Spleen (tissue), 11 donors: ENCODE results near the gene LDLRAD4. TPM values are rescaled to one million over a fixed set of nuclear protein-coding genes. Genes with fewer than 3 reads are reported as not detected.

Source experiments
- DNase-seq: peaks from one replicate; pipeline ENCODE4 v3.0.0-alpha.2; 2020
- H3K27ac ChIP-seq, 8 donors: fragments of 200-600 bp; sonication (generic) in 7 of 8; 1 replicate in 4 of 8; 2 replicates in 4 of 8; pipeline versions ENCODE4 v1.5.0 to v1.8.0; 2016 to 2021; ENCODE audit warnings: inconsistent platforms in 4 of 8, mild to moderate bottlenecking in 4 of 8, moderate library complexity in 1 of 8
- H3K27me3 ChIP-seq, 7 donors: fragments of 200-600 bp; sonication (generic) in 6 of 7; replicated peaks in 1 of 7; 1 replicate in 4 of 7; 2 replicates in 3 of 7; pipeline versions ENCODE4 v1.5.0 to v1.8.0; 2016 to 2021; ENCODE audit warnings: inconsistent platforms in 3 of 7, mild to moderate bottlenecking in 1 of 7
- H3K36me3 ChIP-seq, 6 donors: fragments of 200-600 bp; sonication (generic) in 5 of 6; 1 replicate in 4 of 6; 2 replicates in 2 of 6; pipeline versions ENCODE4 v1.5.0 to v1.8.0; 2016 to 2021; ENCODE audit warnings: inconsistent platforms in 2 of 6
- H3K4me1 ChIP-seq, 6 donors: fragments of 200-600 bp; sonication (generic) in 5 of 6; 1 replicate in 3 of 6; 2 replicates in 3 of 6; pipeline versions ENCODE4 v1.5.0 to v1.8.0; 2016 to 2021; ENCODE audit warnings: inconsistent platforms in 3 of 6
- H3K4me3 ChIP-seq, 8 donors: fragments of 200-600 bp; sonication (generic) in 7 of 8; 1 replicate in 4 of 8; 2 replicates in 4 of 8; pipeline versions ENCODE4 v1.5.0 to v1.8.0; 2016 to 2021; ENCODE audit warnings: inconsistent platforms in 4 of 8, mild to moderate bottlenecking in 4 of 8, moderate library complexity in 2 of 8
- H3K9me3 ChIP-seq, 8 donors: fragments of 200-600 bp; sonication (generic) in 7 of 8; 1 replicate in 4 of 8; 2 replicates in 4 of 8; pipeline versions ENCODE4 v1.5.0 to v1.8.0; 2016 to 2021; ENCODE audit warnings: inconsistent platforms in 4 of 8
- POLR2A ChIP-seq, 3 donors: fragments of 450-650 bp; IDR thresholded peaks; one replicate each; pipeline ENCODE4 v1.5.1; 2017; ENCODE audit warnings: antibody characterized with exemption in 3 of 3, mild to moderate bottlenecking in 1 of 3
- POLR2AphosphoS5 ChIP-seq, 3 donors: sonication (generic); formaldehyde crosslinking; IDR thresholded peaks; one replicate each; pipeline ENCODE4 v1.5.1; 2017; ENCODE audit warnings: antibody characterized with exemption in 3 of 3
- WGBS, 5 donors: extraction: QIAGEN DNeasy Blood & Tissue Kit in 3 of 5; methylation state at CpG; one replicate each; pipeline versions ENCODE4 v1.1.5 to v1.1.7; 2013 to 2018; 5-methylcytosine and 5-hydroxymethylcytosine counted together
- intact Hi-C: fragments of 100-400 bp; cut with DNase I; formaldehyde crosslinking; loops from one replicate; pipeline ENCODE4 v1.15.0; 2023; ENCODE audit warnings: low total_unique reads
- polyA plus RNA-seq, 3 donors: library from polyadenylated mRNA; stranded (reverse); fragments of 200-250 nt; gene quantifications; one replicate each; pipeline ENCODE4 v1.2.1, GENCODE V29; 2013
- total RNA-seq, 7 donors: library from RNA; depleted of rRNA in 3 of 7; stranded (reverse); fragments of >200 nt in 3 of 7; fragmentation: NEBNext Ultra II Directional in 4 of 7; extraction: Animal tissue kit (Norgen Biotek cat#: 25700) in 4 of 7; gene quantifications; one replicate each; pipeline versions ENCODE4 v1.1.0 to v1.2.1, GENCODE V29; 2016 to 2021
- TF ChIP-seq, protein P1 (sequence below), 11 experiments: fragments of 200-600 bp in 7 of 11; fragments of 450-650 bp in 4 of 11; sonication (generic) in 4 of 11; IDR thresholded peaks in 8 of 11; conservative IDR thresholded peaks in 3 of 11; 1 replicate in 7 of 11; 2 replicates in 4 of 11; pipeline versions ENCODE4 v1.4.0 to v1.8.0; 2016 to 2021; ENCODE audit warnings: antibody characterized with exemption in 11 of 11, inconsistent platforms in 4 of 11, mild to moderate bottlenecking in 1 of 11
- donor health status: healthy with polysubstance abuse.
- donor health status: DM: no; HTN: no; CAD: no; lungs with moderate emphysema.
- donor health status: DM: no; HTN: no; CAD: no.
- donor health status: Bipolar disorder and iron deficiency.
- donor health status: healthy.
- donor health status: DM: no; HTN: no; CAD: no.
- donor health status: DM: yes; HTN: yes; CAD: no.

Gene LDLRAD4
- total and polyA plus RNA-seq, 10 donors: 4.5 to 80.8 (median 46.4) TPM

DNA sequence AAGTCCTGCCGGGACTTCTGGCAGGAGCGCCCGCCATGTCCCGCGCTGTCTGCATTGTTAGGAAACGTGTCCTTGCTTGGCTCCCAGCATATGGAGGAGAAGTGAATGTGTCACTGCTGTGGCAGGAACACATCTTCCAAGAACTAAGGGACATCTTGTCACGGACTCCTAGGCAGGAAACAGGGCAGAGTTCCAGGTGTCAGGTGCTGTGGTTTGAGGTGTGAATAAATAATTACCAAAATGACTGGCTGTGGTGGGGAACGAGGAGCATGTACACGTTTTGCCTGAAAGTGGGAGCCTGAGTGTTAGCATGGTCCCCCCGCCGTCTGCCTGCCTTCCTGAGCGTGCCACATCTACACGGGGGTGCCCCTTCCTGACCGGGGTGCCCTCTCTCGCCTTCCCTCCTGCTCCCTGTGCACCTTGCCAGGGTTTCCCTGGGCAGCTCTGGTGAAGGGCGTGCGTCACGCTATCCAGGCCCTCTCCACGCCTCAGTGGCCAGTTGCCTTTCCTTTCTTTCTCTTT, 237.5 kb downstream of the LDLRAD4 start:
- peak in 1 of 3 donors; percentile 14 for TF ChIP-seq POLR2AphosphoS5 (IDR thresholded peaks at IDR 0.05)
- TF ChIP-seq, protein P1, sequence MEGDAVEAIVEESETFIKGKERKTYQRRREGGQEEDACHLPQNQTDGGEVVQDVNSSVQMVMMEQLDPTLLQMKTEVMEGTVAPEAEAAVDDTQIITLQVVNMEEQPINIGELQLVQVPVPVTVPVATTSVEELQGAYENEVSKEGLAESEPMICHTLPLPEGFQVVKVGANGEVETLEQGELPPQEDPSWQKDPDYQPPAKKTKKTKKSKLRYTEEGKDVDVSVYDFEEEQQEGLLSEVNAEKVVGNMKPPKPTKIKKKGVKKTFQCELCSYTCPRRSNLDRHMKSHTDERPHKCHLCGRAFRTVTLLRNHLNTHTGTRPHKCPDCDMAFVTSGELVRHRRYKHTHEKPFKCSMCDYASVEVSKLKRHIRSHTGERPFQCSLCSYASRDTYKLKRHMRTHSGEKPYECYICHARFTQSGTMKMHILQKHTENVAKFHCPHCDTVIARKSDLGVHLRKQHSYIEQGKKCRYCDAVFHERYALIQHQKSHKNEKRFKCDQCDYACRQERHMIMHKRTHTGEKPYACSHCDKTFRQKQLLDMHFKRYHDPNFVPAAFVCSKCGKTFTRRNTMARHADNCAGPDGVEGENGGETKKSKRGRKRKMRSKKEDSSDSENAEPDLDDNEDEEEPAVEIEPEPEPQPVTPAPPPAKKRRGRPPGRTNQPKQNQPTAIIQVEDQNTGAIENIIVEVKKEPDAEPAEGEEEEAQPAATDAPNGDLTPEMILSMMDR (IDR thresholded peaks at IDR 0.05 in 8 of 11, conservative IDR thresholded peaks at IDR 0.05 in 3 of 11): no peak
- Histone ChIP-seq H3K36me3 (no peaks in the 10 kb centered on the region), H3K4me1 (peaks cover 3 to 43% (median 28%) of the 10 kb centered on the region in 6 donors), H3K27me3 (peaks cover 0 to 4% (median 0%) of the 10 kb centered on the region in 7 donors), H3K27ac (no peak overlapping the region), H3K9me3 (peaks cover 0 to 3% (median 0%) of the 10 kb centered on the region in 8 donors), H3K4me3 (no peak overlapping the region)
- WGBS, 5 donors: 58 to 66% (median 59%) methylated on average over 19 of the region's 19 CpGs
- intact Hi-C loops: no loop called here
- DNase-seq: no peak

DNA sequence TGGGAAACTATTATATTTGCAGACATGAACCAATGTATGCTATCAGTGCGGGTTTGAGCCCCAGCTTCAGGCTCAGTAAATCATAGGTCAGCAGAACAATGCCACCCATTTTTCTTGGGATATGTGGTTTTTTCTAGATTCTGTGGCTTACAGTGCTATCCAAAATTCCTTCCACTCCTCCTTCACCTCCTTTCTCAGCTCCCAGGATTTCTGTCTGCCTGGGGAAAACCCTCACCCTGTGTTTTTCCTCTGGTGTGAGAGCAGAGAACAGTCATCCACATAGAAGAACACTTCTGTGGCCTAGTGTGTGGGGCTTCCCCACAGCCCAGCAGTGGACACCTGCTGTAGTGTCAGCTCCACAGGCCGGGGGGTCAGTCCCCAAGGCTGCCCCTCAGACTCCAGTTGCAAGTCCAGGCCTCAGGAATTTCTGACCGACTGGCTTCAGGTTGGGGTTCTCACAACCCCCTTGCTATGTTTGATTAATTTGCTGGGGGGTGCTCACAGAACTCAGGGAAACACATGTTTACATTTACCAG, 238.2 kb downstream of the LDLRAD4 start:
- no peak for DNase-seq
- intact Hi-C loops: no loop called here
- peaks cover 0 to 35% (median 20%) of the 10 kb centered on the region in 6 donors for H3K4me1 ChIP-seq

DNA sequence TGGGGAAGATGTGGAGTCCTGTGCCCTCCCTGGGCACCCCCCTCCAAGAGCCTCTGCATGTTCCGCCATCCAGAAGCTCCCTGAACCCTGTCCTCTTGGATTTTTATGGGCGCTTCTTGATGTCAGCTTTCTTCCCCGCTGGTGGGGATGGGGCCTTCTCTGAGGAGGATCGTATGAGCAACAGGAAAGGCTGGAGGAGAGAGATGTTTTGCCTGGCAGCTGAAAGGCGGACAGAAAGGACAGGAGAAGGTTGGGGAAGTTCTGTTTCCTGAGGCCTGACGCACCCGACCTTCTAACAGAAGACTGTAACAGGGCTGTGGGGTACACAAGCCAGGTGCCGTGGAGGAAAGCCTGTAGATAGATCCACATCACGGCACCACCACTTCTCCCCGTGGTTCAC, 238.8 kb downstream of the LDLRAD4 start:
- Histone ChIP-seq H3K9me3 (peaks cover 0 to 3% (median 0%) of the 10 kb centered on the region in 8 donors), H3K27ac (no peak overlapping the region), H3K4me1 (peaks cover 0 to 30% (median 15%) of the 10 kb centered on the region in 6 donors), H3K36me3 (no peaks in the 10 kb centered on the region), H3K27me3 (peaks cover 0 to 4% (median 0%) of the 10 kb centered on the region in 7 donors), H3K4me3 (no peak overlapping the region)
- intact Hi-C loops: no loop called here
- WGBS, 5 donors: 42 to 63% (median 61%) methylated on average over 8 to 10 of the region's 10 CpGs
- TF ChIP-seq POLR2AphosphoS5 (IDR thresholded peaks at IDR 0.05): no peak
- TF ChIP-seq POLR2A (IDR thresholded peaks at IDR 0.05): no peak
- TF ChIP-seq, protein P1 (IDR thresholded peaks at IDR 0.05 in 8 of 11, conservative IDR thresholded peaks at IDR 0.05 in 3 of 11): no peak
- no peak for DNase-seq

More for the DNA sequence above, 238.2 kb downstream of the LDLRAD4 start:
- H3K27ac ChIP-seq: no peak overlapping the region
- WGBS, 5 donors: 79 to 87% (median 83%) methylated on average over 3 of the region's 3 CpGs
- TF ChIP-seq POLR2AphosphoS5 (IDR thresholded peaks at IDR 0.05) (no peak), POLR2A (IDR thresholded peaks at IDR 0.05) (no peak)
- TF ChIP-seq, protein P1 (IDR thresholded peaks at IDR 0.05 in 8 of 11, conservative IDR thresholded peaks at IDR 0.05 in 3 of 11): no peak
- peaks cover 0 to 4% (median 0%) of the 10 kb centered on the region in 7 donors for H3K27me3 ChIP-seq
- no peak overlapping the region for H3K4me3 ChIP-seq
- H3K9me3 ChIP-seq: peaks cover 0 to 3% (median 0%) of the 10 kb centered on the region in 8 donors
- H3K36me3 ChIP-seq: no peaks in the 10 kb centered on the region

DNA sequence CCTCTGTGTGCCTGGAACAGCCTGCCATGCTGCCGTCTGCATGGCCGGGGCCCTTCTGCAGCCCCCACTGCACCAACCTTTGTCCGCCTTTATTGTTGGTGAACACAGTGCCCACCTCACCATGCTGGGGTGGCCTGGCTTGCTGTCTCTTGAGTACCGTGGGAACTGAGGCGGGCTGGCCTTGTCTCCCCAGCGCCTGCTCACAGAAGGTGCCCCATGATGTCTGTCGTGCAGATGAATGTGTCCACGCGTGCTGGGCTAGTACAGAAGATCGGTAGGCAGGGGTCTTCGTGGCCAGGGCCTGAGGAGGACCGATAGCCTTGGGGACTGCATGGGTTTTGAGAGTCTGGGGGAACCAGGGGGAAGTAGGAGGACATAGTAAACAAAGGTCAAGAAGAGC, 242.4 kb downstream of the LDLRAD4 start:
- WGBS, 5 donors: 89 to 99% (median 94%) methylated on average over 12 of the region's 12 CpGs
- intact Hi-C loops: loop anchor here (10.0 kb wide), 1 partner anchor 246 kb away; the partner anchor contains the start of gene LDLRAD4
- no peak overlapping the region for H3K27ac ChIP-seq
- peaks cover 17 to 52% (median 37%) of the 10 kb centered on the region in 6 donors for H3K4me1 ChIP-seq
- H3K27me3 ChIP-seq: peaks cover 0 to 4% (median 0%) of the 10 kb centered on the region in 7 donors
- no peak for TF ChIP-seq POLR2AphosphoS5 (IDR thresholded peaks at IDR 0.05)
- TF ChIP-seq POLR2A (IDR thresholded peaks at IDR 0.05): no peak
- TF ChIP-seq, protein P1 (IDR thresholded peaks at IDR 0.05 in 8 of 11, conservative IDR thresholded peaks at IDR 0.05 in 3 of 11): no peak
- no peak for DNase-seq
- no peak overlapping the region for H3K4me3 ChIP-seq
- H3K9me3 ChIP-seq: peaks cover 0 to 3% (median 0%) of the 10 kb centered on the region in 8 donors
- H3K36me3 ChIP-seq: no peaks in the 10 kb centered on the region
